Middle frontal gyrus (tissue), 1 donor: ENCODE data around the gene IPO9.
"Not testable (repeated sequence)": the region's sequence is repeated elsewhere in the genome, so short reads cannot be mapped to it uniquely, and the experiment has no call there.

ENCODE experiments used
- DNase-seq: peaks from one replicate; pipeline ENCODE4 v3.0.0-alpha.2; 2015; ENCODE audit warnings: low spot score; ENCODE audit errors: extremely low spot score

The IPO9 gene

DNA sequence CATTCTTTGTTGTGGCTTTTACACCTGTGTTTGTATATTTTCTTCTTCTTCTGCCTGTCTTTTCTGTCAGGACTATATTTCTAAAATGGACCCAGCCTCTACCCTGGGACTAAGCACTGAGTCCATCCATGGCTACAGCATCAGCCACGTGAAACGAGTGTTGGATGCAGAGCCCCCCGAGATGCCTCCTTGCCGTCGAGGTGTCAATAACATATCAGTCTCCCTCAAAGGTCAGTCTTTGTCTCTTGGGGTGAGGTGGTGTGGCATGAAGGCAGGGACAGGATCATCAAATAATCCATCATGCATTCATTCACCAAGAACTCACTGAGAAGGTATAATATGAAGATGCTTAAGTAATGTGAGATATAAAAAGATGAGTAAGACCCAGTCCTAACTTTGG is 19.1 kb upstream of the IPO9 start:
- no peak for DNase-seq

DNA sequence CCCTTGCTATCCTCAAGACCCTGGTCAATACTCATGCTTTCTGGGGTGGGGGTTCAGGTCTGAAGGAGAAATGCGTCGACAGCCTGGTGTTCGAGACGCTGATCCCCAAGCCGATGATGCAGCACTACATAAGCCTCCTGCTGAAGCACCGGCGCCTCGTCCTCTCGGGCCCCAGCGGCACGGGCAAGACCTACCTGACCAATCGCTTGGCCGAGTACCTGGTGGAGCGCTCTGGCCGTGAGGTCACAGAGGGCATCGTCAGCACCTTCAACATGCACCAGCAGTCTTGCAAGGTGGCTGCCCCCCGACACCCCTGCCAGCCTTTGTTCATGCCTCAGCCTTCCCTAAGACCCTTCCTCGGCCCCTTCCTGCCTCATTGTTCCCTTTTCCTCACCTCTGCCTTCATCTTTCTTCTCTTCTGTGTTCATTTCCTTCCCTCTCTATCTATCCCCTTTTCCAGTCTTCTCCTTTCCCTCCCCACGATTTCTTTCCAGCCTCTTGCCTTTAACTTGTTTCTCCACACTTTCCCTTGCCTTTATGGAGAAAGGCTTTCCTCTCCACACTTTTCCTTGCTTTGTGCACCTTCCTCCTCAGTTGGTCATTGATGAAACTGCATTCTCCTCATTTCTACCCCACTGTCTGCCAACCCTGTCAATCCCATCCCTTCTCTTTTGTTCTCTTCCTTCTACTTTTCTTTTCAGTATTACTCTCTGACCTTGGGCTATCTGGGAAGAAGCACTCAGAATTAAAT is 18.3 kb upstream of the IPO9 start:
- no peak for DNase-seq

DNA sequence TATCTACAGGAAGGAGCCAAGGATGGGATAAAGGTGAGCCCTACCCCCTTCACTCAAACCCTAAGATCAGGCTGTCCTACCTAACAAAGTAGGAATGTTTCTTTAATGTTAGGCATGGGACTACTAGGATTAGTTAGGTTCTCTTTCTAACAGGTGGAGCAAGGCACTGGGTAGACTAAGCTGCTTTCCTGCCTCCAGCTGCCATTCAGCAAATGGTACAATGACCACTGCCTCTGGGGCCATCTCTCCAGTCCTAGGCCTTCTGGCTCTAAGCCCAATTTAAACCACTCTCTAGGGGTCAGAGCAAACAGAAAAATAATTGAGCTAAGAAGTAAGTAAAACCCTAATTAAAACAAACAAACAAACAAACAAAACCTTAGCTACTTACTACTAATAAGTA is 15.7 kb upstream of the IPO9 start:
- DNase-seq = no peak

DNA sequence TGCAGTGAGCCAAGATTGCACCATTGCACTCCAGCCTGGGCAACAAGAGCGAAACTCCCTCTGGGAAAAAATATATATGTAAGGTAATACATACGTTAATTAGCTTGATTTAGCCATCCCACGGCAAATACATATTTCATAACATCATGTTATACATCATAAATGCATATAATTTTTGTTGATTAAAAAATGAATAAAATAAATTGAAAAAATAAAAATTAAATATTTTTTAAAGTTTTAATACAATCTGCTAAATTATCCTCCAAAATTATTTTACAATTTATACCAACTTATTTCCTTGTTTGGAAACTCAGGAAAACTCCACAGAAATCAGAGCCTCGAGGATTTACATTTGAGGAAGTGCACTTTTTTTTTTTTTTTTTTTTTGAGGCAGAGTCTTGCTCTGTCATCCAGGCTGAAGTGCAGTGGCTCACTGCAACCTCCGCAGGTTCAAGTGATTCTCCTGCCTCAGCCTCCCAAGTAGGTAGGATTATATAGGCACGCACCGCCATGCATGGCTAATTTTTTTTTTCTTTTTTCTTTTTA is 12.6 kb upstream of the IPO9 start:
- no peak for DNase-seq

DNA sequence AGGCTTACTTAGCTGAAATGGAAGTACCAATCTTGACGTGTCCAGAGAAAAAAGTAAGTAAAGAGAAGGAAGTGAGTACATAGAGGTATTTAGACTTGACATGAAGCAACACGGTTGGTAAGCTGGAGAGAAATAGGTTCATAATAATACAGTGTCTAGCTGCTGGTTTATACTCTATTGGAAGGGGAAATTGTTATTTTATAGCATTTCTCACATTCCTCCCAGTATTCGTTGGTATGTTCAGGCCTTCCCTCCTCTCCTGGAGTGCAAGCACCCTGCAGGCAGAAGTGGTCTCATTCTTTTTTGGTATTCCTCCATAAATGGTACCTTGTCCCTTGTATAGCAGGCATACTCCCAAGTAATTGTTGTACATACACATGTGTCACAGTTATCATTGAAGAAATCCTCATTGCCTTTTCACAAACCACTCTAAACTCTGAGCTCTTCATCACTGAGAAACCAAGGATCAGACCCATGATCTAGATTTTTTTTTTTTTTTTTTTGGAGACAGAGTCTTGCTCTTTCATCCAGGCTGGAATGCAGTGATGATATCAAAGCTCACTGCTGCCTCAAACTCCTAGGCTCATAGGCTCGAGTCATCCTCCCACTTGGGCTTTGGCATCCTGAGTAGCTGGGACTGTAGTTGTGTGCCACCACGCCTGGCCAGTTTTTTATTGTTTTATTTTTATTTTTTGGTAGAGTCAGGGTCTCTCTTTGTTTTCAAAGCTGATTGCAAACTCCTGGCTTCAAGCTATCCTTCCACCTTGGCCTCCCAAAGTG is 9.8 kb upstream of the IPO9 start:
- no peak for DNase-seq

DNA sequence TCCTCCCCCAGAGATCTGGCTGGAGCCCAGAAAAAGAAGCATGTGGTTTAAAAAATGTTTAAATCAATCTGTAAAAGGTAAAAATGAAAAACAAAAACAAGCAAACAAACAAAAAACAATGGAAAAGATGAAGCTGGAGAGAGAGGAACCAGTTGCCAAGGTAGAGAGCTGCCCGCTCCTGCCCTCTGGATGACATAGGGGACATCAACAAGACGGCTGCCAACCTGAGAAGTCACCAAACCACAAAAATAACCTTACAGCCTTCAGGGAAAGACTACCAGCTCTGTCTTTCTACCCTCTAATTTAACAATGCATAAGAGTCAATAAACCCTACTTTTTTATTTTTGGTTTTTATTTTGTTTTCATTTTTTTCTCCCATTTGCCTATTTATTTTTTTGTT is 8.5 kb upstream of the IPO9 start:
- DNase-seq = no peak

DNA sequence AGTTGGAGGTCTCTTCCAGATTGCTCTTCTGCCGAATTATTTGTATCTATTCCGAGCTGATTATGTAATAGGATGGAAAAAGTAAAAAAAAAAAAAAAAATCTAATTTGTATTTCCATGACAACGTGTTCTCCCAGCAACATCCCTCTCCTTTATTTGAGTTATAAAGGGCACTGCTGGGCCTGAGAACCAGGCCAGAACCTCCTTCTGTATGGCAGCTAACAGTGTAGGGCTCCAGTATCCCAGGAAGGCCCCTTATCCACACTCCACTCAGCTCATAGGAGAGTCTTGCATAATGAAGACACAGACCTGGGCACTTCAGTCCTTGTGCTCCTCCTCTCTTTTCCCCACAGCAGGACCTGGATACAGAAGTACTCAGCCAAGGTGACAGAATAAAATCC is 3.7 kb upstream of the IPO9 start:
- no peak for DNase-seq

DNA sequence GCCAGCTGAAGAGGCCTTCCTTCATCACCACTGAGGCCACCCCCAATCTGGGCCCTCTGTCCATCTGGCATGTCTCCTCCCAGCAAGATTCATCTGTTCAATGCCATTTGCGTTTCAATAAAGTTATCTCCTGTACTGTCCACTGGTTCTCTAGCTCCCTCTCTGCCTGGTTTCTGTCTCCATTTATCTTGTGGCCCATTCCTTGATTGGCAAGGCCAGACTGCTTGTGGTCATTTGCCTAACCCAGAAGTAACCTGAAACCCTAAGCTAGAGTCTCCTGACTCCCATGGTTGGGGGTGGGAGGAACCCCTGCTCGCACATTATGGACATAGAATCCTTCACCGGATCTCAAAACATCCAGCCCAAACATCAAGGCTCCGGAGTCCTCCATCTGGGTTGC is 2.1 kb upstream of the IPO9 start:
- no peak for DNase-seq

DNA sequence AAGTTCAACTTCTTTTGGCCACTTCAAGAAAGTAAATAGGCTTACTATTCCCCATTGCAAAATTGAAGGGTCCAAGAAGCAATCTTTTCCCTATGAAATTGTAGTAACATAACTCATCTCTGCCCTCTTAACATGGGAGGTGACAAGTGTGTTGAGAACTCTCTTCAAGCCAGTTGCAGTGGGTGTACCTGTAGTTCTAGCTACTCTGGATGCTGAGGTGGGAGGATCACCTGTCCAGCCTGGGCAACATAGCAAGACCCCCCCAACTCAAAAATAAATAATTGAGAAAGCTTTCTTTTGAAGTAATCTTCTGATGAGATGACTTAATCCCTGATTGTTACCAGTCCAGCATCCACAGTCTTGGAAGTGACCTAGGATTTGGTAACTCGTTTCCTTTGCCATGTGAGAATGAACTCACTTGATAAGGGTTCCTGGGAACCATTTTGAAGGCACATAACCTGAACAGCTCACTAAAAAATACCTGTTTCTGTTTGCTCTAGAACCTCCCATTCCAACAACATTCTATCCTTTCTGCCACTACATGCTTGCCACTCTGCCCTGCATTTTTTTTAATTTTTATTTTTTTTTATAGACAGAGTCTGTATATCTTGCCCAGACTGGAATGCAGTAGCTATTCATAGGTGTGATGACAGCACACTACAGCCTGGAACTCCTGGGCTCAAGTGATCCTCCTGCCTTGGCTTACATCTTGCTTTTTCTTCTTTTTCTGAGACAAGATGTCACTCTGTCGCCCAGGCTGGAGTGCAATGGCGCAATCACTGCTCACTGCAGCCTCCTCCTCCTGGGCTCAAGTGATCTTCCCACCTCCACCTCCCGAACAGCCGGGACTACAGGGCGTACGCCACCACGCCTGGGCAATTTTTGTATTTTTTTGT is 1.4 kb upstream of the IPO9 start:
- no peak for DNase-seq

DNA sequence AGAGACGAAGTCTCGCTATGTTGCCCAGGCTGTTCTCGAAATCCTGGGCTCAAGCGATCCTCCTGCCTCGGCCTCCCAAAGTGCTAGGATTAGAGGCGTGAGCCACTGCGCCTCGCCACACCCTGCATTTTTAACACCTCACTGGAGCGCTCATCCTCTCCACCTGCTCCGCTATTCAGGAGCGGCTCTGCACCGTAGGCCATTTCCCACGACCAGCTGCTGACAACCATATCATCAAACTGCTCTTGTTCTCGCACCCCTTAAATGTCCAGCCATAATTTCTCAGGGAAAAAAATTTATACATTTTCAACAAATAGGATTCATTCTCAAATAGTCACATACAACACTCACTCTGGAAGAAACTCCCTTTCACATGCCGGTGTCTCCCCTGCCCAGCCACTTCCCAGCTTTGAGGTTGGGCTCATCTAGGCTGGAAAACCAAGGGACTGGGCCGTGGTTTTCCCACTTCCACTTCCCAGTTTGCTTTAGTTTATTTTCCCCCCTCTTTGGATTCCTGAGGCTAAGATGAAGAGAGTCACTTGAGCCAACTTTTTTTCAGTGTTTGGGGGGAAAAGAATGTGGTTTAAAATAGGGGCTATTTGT is 639 bp upstream of the IPO9 start:
- DNase-seq = no peak

DNA sequence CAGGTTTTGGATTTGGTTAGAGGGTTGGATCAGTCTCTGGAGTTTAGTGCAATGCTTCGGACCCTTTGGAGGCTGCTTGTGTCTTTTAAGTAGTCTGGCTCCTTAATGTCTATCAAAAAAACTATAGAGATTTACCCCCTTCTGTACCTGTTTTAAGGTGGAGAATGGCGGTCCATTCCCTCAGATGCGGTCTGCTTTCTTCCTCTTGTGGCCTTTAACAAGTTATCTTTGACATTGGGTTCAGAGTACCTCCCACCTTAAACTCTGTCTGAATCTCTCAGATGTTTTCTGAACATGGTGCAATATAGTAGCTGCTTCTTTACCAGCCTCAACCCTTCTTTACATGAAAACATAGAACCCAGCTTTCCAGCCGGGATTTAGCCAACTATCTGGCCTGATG is 2.4 kb downstream of the IPO9 start:
- no peak for DNase-seq

DNA sequence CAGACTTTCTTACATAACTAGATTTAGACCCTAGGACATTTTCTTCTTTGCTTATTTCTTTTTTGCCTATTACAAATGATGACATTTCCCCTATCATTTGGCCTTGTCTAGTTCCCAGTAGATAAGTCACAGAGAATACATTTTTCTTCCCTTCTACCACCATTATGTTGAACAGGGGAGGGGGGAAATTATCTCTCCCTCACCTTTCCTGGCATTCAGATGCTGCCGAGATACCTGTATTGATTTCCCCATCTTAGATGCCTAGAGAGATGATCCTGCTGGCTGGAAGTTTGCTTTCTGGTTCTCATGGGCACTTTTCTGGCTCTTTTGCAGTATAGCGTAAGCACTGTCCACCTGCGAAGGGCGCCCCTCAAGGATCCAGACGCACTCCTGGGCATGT is 5.7 kb downstream of the IPO9 start:
- DNase-seq = no peak

DNA sequence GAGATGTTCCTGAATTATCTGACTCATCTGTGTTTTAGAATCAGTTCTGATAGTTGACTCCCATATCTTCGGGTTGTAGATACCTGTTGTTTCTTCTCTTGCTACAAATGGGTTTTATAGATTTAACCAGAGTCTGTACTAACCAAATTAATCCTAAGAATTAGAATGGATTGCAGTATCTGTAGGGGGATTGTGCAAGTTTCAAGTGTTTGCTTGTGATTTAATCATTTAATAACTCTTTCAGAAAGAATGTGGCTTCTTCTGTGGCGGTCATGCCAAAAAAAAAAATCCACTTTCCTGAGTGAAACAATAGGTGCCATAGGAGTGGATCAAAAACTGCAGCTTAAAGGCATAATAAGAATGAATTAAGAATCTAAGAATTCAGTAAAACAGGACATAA is 9.4 kb downstream of the IPO9 start:
- no peak for DNase-seq

DNA sequence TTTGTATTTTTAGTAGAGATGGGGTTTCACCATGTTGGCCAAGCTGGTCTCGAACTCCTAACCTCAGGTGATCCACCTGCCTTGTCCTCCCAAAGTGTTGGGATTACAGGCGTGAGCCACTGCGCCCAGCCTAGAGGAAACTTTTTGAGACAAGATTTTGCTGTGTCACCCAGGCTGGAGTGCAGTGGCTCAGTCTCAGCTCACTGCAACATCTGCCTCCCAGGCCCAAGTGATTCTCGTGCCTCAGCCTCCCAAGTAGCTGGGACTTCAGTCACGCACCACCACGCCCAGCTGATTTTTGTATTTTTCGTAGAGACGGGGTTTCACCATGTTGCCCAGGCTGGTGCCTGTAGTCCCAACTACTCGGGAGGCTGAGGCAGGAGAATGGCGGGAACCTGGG is 10.1 kb downstream of the IPO9 start:
- not testable (repeated sequence) for DNase-seq

DNA sequence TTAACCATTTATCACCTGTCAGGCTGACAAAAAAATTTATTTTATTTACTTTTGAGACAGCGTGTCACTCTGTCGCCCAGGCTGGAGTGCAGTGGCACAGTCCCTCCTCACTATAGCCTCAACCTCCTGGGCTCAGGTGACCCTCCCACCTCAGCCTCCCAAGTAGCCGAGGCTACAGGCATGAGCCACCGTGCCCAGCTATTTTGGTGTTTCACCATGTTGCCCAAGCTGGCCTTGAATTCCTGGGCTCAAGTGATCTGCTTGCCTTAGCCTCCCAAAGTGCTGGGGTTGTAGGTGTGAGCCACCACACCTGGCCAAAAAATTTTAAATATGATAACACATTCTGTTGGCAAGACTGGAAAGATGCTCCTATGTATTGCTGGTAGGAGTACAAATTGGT is 11.1 kb downstream of the IPO9 start:
- no peak for DNase-seq

DNA sequence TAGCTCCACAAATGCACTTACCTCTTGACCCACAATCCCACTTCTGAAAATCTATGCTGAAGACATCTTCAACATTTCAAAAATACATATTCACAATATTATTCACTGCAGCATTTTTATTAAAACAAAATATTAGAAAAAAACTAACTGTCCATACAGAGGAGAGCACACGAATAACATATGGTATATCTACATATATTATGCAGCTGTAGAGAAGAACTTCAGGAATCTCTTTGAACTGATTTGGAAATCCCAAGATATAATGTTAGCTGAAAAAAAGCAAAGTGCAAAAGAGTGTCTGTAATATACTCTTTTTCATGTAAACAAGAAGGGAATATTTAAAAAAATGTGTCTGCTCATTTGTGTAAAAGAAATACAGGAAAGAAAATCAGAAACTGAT is 11.5 kb downstream of the IPO9 start:
- no peak for DNase-seq

DNA sequence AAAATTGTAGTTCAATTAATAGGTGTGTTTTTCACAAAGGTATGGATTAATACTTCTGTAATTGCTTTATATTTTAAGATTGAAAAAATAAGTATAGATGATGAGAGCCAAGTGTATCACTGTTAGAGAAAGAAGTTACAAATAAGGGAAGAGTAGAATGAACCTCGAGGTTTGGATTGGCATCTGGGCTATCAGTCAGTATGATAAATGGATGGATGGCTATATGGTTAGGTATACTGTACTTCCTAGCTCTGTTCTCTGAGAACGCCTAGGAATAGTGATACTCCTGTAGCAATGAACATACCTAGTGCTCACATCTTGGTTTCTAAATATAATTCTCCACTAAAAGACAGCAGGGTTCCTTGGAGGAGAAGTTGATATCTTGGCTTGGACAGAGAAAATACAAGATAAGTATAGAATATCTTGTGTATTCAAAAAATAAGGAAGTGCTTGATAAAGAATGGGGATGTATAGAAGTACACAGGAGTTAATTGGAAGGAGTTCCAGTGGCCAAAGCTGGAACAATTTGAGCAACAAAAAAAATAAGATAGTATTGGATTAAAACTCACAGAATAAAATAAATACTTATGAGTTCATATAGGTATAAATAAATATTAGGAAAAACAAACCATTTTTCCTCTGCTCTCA is 12.4 kb downstream of the IPO9 start:
- DNase-seq = no peak

DNA sequence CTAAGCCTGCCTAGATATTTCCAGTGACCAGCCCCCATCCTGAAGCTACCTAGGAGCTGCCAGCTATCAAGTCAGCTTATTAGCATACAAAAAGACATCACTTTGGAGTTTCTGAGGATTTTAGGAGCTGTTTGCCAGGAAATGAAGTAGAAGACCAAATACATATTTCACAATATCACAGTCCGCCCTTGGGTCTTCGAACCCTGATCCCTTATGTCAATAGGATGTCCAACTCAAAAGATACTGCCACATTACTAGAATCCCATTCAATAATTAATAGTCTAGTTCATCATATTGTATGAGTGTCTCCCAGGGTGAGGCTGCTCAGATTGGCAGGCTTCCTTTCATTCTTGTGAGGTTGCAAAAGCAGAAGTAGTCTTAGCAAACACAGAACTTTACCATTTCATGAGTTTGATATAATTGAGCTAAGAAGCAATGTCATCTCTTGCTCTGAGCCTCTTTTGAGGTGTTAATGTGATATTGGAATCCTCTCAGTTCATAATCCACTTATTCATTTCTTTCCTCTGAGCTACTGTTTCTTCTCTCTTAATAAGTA is 13.6 kb downstream of the IPO9 start:
- DNase-seq = no peak

DNA sequence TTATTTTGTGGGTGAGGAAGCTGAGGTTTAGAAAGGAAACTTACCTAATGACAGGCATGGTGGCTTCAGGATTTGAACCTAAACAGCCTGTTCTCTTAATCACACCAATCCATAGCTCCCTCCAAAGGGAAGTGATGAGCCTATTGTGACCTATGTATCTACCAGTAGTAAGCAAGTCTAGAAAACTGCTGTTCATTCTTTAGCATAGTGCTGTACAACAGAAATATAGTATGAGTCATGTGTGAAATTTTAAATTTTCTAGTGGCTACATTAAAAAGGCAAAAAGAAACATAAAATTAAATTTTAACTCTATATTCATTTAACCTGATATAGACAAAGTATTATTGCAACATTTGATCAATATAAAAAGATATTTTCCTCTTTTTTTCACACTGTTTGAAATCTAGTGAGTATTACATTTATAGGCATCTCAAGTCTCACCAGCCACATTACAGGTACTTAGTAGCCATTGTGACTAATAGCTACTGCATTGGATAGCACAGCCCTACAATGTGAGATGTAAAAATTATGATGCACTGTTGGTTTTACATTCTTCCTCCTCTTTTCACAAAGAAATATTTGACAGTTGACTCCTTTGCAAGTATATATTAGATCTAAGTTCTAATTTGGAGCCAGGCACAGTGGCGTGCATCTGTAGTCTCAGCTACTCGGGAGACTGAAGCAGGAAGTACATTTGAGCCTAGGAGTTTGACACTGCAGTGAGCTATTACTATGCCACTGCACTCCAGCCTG is 16.6 kb downstream of the IPO9 start:
- DNase-seq = no peak

DNA sequence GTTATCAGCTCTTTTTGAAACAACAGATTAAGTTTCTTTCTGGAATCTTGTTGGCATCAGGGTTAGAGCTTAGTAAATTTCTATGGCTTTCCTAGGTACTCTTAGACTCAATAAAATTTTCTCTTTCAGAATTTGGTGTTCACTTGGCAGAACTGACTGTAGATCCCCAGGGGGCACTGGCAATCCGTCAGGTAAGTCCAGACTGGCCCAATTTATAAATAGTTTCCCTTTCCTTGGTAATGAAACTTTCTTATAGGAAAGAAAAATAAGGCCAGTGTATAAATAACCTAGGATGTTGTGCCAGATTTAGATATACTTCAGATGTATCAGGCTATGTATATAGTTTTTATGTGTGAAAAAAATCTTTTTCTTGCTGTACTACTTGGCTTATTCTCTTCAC is 18.2 kb downstream of the IPO9 start:
- no peak for DNase-seq
